Measurements from ENCODE around the gene NDUFA13.

NDUFA13 gene

GRCh38 chr19:19488875-19489690, 26.9 kb upstream of the NDUFA13 start:
- Histone ChIP-seq H3K4me3 (ENCODE audit: low read length, poor library complexity, severe bottlenecking) (peak overlapping the region; percentile 41), H3K9ac (ENCODE audit: low read depth, low read length, poor library complexity, severe bottlenecking) (peak overlapping the region; percentile 61), H3F3A (ENCODE audit: low read depth) (peaks cover 8% of the 10 kb centered on the region; the same call in 1 of the 2 replicates), H3K36me3 (ENCODE audit: insufficient read depth, low read length) (peaks cover 44% of the 10 kb centered on the region; the same call in 1 of the 2 replicates), H3K9me3 (ENCODE audit: insufficient read depth, low read depth, low read length) (no peaks in the 10 kb centered on the region), H4K20me1 (ENCODE audit: insufficient read depth, low read length, poor library complexity, severe bottlenecking) (peaks cover 20% of the 10 kb centered on the region), H3K4me2 (ENCODE audit: low read depth, low read length, poor library complexity, severe bottlenecking) (peak overlapping the region; percentile 62), H3K4me1 (ENCODE audit: insufficient read depth, low read length, poor library complexity, severe bottlenecking) (peaks cover 35% of the 10 kb centered on the region), H3K27me3 (ENCODE audit: insufficient read depth, low read length, poor library complexity, severe bottlenecking) (no peaks in the 10 kb centered on the region), H2AFZ (ENCODE audit: low read length) (no peak overlapping the region), H3K9me2 (replicated peaks; ENCODE audit: low read depth, low read length) (no peaks in the 10 kb centered on the region), H3K79me2 (ENCODE audit: insufficient read depth, low read length) (peaks cover 76% of the 10 kb centered on the region)
- TF ChIP-seq EZH2phosphoT487 (IDR thresholded peaks at IDR 0.05; ENCODE audit: borderline replicate concordance) = no peak
- no peak for TF ChIP-seq CTCF (conservative IDR thresholded peaks at IDR 0.05; ENCODE audit: low read length)

GRCh38 chr19:19489804-19490204, 26.2 kb upstream of the NDUFA13 start:
- Histone ChIP-seq H3K9me3 (ENCODE audit: insufficient read depth, low read depth, low read length) (no peaks in the 10 kb centered on the region), H3K9me2 (replicated peaks; ENCODE audit: low read depth, low read length) (no peaks in the 10 kb centered on the region), H3K27me3 (ENCODE audit: insufficient read depth, low read length, poor library complexity, severe bottlenecking) (no peaks in the 10 kb centered on the region), H3K9ac (ENCODE audit: low read depth, low read length, poor library complexity, severe bottlenecking) (peak overlapping the region; percentile 61), H3K79me2 (ENCODE audit: insufficient read depth, low read length) (peaks cover 73% of the 10 kb centered on the region), H4K20me1 (ENCODE audit: insufficient read depth, low read length, poor library complexity, severe bottlenecking) (peaks cover 20% of the 10 kb centered on the region), H3K36me3 (ENCODE audit: insufficient read depth, low read length) (peaks cover 51% of the 10 kb centered on the region; the same call in 1 of the 2 replicates), H3F3A (ENCODE audit: low read depth) (peaks cover 8% of the 10 kb centered on the region; the same call in 1 of the 2 replicates), H2AFZ (ENCODE audit: low read length) (no peak overlapping the region), H3K4me2 (ENCODE audit: low read depth, low read length, poor library complexity, severe bottlenecking) (peak overlapping the region; percentile 62), H3K4me1 (ENCODE audit: insufficient read depth, low read length, poor library complexity, severe bottlenecking) (peaks cover 34% of the 10 kb centered on the region), H3K4me3 (ENCODE audit: low read length, poor library complexity, severe bottlenecking) (peak overlapping the region; percentile 20)
- no peak for TF ChIP-seq CTCF (conservative IDR thresholded peaks at IDR 0.05; ENCODE audit: low read length)
- TF ChIP-seq EZH2phosphoT487 (IDR thresholded peaks at IDR 0.05; ENCODE audit: borderline replicate concordance) = no peak

DNA sequence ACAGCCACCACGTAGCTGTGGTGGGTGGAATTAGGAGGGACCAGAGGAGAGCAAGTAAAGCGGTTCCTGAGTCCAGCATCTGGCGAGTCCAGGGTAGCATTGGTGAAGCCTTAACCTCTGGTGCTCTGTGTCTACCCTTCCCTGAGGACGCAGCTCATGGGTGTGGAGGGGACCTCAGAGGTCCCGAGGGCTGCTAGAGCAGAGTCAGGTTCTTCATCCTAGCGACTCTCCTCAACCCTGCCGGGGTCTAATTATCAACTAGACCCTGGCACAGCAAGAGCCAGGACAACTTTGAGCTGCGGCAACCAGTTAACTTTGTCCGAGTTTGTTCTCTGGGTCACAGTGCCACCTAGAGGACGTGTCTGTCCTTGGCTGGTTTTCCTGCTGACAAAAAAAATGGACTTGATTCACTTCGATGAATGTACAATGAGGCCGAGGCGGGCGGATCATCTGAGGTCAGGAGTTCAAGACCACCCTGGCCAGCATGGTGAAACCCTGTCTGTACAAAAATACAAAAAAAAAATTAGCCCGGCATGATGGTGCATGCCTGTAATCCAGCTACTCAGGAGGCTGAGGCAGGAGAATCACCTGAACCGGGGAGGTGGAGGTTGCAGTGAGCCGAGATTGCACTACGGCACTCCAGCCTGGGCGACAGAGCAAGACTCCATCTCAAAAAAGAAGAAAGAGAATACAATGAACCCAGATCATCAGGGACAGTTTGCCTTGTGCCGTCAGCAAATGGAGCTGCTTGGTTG, 25.6 kb upstream of the NDUFA13 start:
- Histone ChIP-seq H3K9me2 (replicated peaks; ENCODE audit: low read depth, low read length) (no peaks in the 10 kb centered on the region), H3K4me2 (ENCODE audit: low read depth, low read length, poor library complexity, severe bottlenecking) (peak overlapping the region; percentile 62), H3K79me2 (ENCODE audit: insufficient read depth, low read length) (peaks cover 67% of the 10 kb centered on the region), H2AFZ (ENCODE audit: low read length) (no peak overlapping the region), H3K9ac (ENCODE audit: low read depth, low read length, poor library complexity, severe bottlenecking) (peak overlapping the region; percentile 61), H3K9me3 (ENCODE audit: insufficient read depth, low read depth, low read length) (no peaks in the 10 kb centered on the region), H4K20me1 (ENCODE audit: insufficient read depth, low read length, poor library complexity, severe bottlenecking) (peaks cover 20% of the 10 kb centered on the region), H3K36me3 (ENCODE audit: insufficient read depth, low read length) (peaks cover 54% of the 10 kb centered on the region; the same call in 1 of the 2 replicates), H3F3A (ENCODE audit: low read depth) (peaks cover 8% of the 10 kb centered on the region; the same call in 1 of the 2 replicates), H3K4me3 (ENCODE audit: low read length, poor library complexity, severe bottlenecking) (peak overlapping the region; percentile 20), H3K27me3 (ENCODE audit: insufficient read depth, low read length, poor library complexity, severe bottlenecking) (no peaks in the 10 kb centered on the region), H3K4me1 (ENCODE audit: insufficient read depth, low read length, poor library complexity, severe bottlenecking) (peaks cover 28% of the 10 kb centered on the region)
- TF ChIP-seq CTCF (conservative IDR thresholded peaks at IDR 0.05; ENCODE audit: low read length) (peak; percentile 80), EZH2phosphoT487 (IDR thresholded peaks at IDR 0.05; ENCODE audit: borderline replicate concordance) (no peak)
